Motor neuron (in vitro differentiated cells): Measurements from ENCODE around the gene LGALS9C. TPM values are rescaled to one million over a fixed set of nuclear protein-coding genes. Genes with fewer than 3 reads are reported as not detected.
"Not testable (repeated sequence)": the region's sequence is repeated elsewhere in the genome, so short reads cannot be mapped to it uniquely, and the experiment has no call there.

Experiments
- ATAC-seq, 8 experiments: fragments of 200-7000 bp; cut with Tn5 transposase; replicated peaks in 6 of 8; 2 replicates each; pipeline ENCODE4 v1.8.0; 2021; ENCODE audit warnings: mild to moderate bottlenecking in 8 of 8, moderate library complexity in 8 of 8
- H3K27ac ChIP-seq, 2 donors: fragments of 250-450 bp; sonication (Bioruptor Pico); 2 replicates each; pipeline ENCODE4 v1.9.0; 2021; ENCODE audit warnings: antibody characterized with exemption in 2 of 2, mild to moderate bottlenecking in 2 of 2, moderate library complexity in 1 of 2
- H3K4me1 ChIP-seq, 2 donors: fragments of 250-450 bp; sonication (Bioruptor Pico); replicated peaks in 1 of 2; 2 replicates each; pipeline ENCODE4 v1.6.1; 2021; ENCODE audit warnings: antibody characterized with exemption in 2 of 2, mild to moderate bottlenecking in 2 of 2, moderate library complexity in 1 of 2
- H3K4me3 ChIP-seq, 5 donors: fragments of 250-450 bp; sonication (Bioruptor Pico); 2 replicates each; pipeline ENCODE4 v1.9.0; 2021; ENCODE audit warnings: antibody characterized with exemption in 5 of 5, mild to moderate bottlenecking in 5 of 5, moderate library complexity in 4 of 5
- WGBS, 10 experiments: fragments of 450-650 bp; shearing (Covaris generic); methylation state at CpG; one replicate each; pipeline ENCODE4 v1.0.0; 2022; 5-methylcytosine and 5-hydroxymethylcytosine counted together
- in situ Hi-C, 9 experiments: fragments of 400-800 bp; cut with MboI; loops; one replicate each; pipeline ENCODE4 v1.15.0; 2021; ENCODE audit warnings: low sequenced_read_pairs in 9 of 9, low pct_unique_long_range_greater_than_20kb in 2 of 9; ENCODE audit not compliant: unreplicated experiment in 9 of 9
- total RNA-seq, 8 experiments: library from RNA; unstranded; fragments of 300-600 nt; gene quantifications; 2 replicates each; pipeline versions ENCODE4 v1.2.3 to v1.2.4, GENCODE V29; 2022

The LGALS9C gene
- total RNA-seq, 8 experiments from 2014 or later = 0.14 to 0.92 (median 0.47) TPM; not detected in 2

DNA sequence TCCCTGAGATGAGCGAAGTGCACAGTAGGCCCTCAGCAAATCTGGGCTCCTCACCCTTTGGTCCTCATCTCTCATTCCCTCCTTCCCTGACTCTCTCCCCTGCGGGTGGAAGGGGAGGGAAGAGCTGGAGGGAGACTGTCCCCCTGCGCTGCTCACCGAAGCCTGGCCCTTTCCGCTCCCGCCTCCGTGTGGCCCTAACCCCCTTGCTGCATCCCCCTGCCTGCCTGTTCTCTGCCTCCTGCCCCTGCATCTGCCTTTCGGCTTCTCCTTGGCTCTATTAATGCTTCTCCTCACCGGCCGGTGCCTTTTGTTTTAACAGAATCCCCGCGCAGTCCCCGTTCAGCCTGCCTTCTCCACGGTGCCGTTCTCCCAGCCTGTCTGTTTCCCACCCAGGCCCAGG is 12.0 kb downstream of the LGALS9C start:
- H3K27ac ChIP-seq, H3K4me3 ChIP-seq, in situ Hi-C loops, H3K4me1 ChIP-seq: not testable (repeated sequence)
- peak in 3 of 8 experiments; percentile 15 to 55 (median 53) for ATAC-seq
- no CpG with 5 or more reads among the region's 15 CpGs for WGBS, 10 experiments

- H3K27ac ChIP-seq, in situ Hi-C loops, ATAC-seq, H3K4me3 ChIP-seq, H3K4me1 ChIP-seq: not testable (repeated sequence)
- no CpG with 5 or more reads among the region's 7 CpGs for WGBS, 10 experiments
These were observed 13.4 kb downstream of the LGALS9C start for GRCh38 chr17:18490016-18490415.

DNA sequence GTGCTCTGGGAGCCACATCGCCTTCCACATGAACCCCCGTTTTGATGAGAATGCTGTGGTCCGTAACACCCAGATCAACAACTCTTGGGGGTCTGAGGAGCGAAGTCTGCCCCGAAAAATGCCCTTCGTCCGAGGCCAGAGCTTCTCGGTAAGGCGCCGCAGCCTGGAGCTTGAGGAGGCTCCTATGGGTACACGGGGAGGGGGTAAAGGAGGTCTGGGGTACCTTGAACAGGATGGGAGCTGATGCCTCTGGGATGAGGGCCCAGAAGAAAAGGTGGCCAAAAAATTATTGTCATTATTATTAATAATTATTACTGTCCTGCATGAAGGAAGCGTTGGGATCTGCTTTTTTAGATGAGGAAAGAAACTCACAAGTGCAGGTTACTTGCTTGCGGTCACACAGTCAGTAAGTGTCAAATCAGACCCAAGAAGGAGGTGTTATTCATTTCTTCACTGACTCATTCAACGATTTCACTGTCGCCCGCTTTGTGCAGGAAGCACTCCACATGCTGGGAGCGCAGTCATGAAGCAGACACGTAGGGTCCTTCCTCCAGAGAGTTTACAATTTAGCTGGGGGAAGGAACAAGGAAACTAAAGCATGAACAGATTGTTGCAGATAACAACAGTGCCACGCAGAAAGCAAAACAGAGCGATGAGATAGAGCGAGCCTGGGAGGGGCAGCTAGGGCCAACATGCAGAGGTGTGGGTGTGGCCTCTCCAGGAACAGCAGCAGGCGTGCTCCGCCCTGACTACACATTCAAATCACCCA is 16.3 kb downstream of the LGALS9C start:
- in situ Hi-C loops, H3K27ac ChIP-seq, H3K4me3 ChIP-seq, H3K4me1 ChIP-seq: not testable (repeated sequence)
- peak in 3 of 8 experiments; percentile 41 to 76 (median 56) for ATAC-seq
- WGBS, 10 experiments = no CpG with 5 or more reads among the region's 23 CpGs

DNA sequence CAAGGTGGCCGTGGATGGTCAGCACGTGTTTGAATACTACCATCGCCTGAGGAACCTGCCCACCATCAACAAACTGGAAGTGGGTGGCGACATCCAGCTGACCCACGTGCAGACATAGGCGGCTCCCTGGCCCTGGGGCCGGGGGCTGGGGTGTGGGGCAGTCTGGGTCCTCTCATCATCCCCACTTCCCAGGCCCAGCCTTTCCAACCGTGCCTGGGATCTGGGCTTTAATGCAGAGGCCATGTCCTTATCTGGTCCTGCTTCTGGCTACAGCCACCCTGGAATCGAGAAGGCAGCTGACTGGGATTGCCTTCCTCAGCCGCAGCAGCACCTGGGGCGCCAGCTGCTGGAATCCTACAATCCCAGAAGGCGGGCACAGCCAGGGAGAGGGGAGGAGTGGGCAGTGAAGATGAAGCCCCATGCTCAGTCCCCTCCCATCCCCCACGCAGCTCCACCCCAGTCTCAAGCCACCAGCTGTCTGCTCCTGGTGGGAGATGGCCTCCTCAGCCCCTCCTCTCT is 17.7 kb downstream of the LGALS9C start:
- ATAC-seq = peak in 2 of 8 experiments; percentile 9 to 26
- WGBS, 10 experiments = no CpG with 5 or more reads among the region's 13 CpGs
- H3K4me1 ChIP-seq, H3K27ac ChIP-seq, H3K4me3 ChIP-seq, in situ Hi-C loops: not testable (repeated sequence)

DNA sequence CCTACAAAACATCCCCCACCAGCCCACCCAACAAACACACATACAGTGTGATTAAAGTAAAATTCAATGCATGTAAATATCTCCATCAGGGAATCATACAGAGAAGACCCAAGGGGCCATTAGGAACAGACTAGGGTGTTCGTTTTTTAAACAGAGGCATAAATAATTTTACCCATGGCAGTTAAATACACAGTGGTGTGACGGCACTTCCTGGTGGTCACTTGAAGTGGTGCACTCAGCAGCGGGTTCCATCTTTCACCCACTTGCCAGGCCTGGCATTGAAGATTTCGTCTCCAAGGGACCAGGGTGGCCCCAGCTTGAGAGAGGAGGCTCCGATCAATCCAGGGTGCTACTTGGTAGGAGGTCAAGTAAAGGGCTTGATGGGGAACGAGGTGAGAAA is 20.5 kb downstream of the LGALS9C start:
- H3K4me1 ChIP-seq, H3K27ac ChIP-seq, in situ Hi-C loops, H3K4me3 ChIP-seq: not testable (repeated sequence)
- 0 to 80% (median 70%) methylated on average over 1 to 3 of the region's 6 CpGs; no CpG with 5 or more reads in 7 of the 10 experiments for WGBS, 10 experiments
- peak in 2 of 8 experiments; percentile 33 to 40 for ATAC-seq

DNA sequence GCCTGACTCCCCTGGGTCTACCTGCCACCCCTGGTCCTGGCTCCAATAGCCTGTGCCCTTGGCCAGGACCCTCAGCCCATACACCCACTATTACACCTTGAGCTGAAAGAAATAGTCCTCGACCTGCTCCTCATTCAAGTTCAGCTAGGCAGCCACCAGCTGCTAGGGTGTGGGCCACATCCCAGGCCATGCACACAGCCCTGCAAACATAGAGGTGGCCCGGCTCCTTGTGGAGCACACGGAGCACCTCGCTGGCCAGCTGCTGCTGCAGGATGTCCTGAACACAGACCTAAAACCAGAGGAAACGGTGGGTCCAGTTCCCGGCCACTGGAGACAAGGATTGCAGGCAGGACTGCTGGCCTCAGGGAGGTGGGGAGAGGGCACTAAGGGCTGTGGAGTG is 22.5 kb downstream of the LGALS9C start:
- H3K27ac ChIP-seq, H3K4me3 ChIP-seq, H3K4me1 ChIP-seq, in situ Hi-C loops, ATAC-seq: not testable (repeated sequence)
- no CpG with 5 or more reads among the region's 6 CpGs for WGBS, 10 experiments

- H3K4me1 ChIP-seq, H3K27ac ChIP-seq, in situ Hi-C loops, ATAC-seq, H3K4me3 ChIP-seq: not testable (repeated sequence)
- no CpG with 5 or more reads among the region's 15 CpGs for WGBS, 10 experiments
These were observed 23.2 kb downstream of the LGALS9C start for GRCh38 chr17:18499756-18500155.

- peak in 1 of 8 experiments; percentile 20 for ATAC-seq
- H3K4me1 ChIP-seq, H3K27ac ChIP-seq, H3K4me3 ChIP-seq, in situ Hi-C loops: not testable (repeated sequence)
- WGBS, 10 experiments = no CpG with 5 or more reads among the region's 10 CpGs
These were observed 23.7 kb downstream of the LGALS9C start for GRCh38 chr17:18500281-18500680.

DNA sequence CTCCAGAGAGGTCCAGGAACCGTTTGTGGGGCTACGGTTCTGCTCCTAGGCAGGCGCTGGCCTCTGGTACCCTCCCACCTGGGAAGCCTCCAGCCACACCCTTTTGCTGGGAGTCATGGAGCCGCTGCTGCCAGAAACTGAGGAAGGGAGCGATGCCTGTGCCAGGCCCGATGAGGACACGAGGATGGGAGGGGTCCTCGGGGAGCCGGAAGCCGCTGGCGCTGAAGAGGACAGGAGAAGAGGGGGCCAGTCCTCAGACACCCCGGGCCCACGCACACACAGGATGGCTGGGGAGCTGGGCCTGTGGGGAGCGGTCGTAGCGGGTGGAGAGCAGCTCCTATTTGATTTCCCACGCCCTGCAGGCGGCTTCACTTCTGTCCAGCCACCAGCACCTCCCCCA is 24.2 kb downstream of the LGALS9C start:
- ATAC-seq, H3K27ac ChIP-seq, H3K4me3 ChIP-seq, in situ Hi-C loops, H3K4me1 ChIP-seq: not testable (repeated sequence)
- no CpG with 5 or more reads among the region's 18 CpGs for WGBS, 10 experiments

- no CpG with 5 or more reads among the region's 5 CpGs for WGBS, 10 experiments
- H3K4me1 ChIP-seq, H3K4me3 ChIP-seq, in situ Hi-C loops, H3K27ac ChIP-seq, ATAC-seq: not testable (repeated sequence)
These were observed 26.6 kb downstream of the LGALS9C start for GRCh38 chr17:18503221-18503620.

GRCh38 chr17:18507729-18508128 is 31.1 kb downstream of the LGALS9C start:
- WGBS, 10 experiments = no CpG with 5 or more reads among the region's 9 CpGs
- H3K4me1 ChIP-seq, H3K4me3 ChIP-seq, ATAC-seq, in situ Hi-C loops, H3K27ac ChIP-seq: not testable (repeated sequence)

DNA sequence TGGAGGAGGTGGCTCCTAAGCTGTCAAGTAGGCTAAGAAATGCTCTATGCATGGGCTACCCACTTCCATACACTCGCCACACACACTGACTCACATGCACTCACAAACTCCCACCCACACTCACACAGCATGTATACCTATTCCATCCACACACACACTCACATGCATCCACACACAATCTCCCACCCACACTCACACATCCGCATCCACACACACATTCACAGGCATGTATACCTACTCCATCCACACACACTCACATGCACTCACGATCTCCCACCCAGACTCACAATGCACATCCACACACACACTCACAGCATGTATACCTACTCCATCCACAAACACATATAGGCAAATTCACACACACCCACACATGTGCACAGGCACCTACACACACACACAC is 32.1 kb downstream of the LGALS9C start:
- in situ Hi-C loops, H3K4me1 ChIP-seq, H3K4me3 ChIP-seq, H3K27ac ChIP-seq, ATAC-seq: not testable (repeated sequence)
- 88 to 100% methylated on average over 1 of the region's 3 CpGs; no CpG with 5 or more reads in 8 of the 10 experiments for WGBS, 10 experiments

DNA sequence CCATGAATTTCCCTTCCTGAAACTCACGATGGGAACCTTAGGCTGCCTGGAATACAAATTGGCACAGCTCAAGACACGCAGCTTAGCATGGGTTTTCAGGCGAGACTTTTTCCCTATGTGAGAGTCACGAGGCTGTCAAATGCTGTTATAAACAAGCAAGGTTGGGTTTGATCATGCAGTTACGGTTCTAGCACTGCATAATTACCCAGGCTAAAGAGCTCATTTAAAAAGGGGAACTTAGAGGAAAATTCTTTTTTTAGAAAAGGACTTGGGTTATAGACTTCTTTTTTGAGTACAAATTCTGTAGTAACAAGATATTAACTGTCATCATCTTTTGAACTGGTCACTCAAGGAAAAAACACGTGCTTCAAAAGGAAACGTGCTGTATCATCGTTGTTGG is 44.5 kb downstream of the LGALS9C start:
- in situ Hi-C loops, H3K27ac ChIP-seq, H3K4me3 ChIP-seq, ATAC-seq, H3K4me1 ChIP-seq: not testable (repeated sequence)
- WGBS, 10 experiments = no CpG with 5 or more reads among the region's 8 CpGs

DNA sequence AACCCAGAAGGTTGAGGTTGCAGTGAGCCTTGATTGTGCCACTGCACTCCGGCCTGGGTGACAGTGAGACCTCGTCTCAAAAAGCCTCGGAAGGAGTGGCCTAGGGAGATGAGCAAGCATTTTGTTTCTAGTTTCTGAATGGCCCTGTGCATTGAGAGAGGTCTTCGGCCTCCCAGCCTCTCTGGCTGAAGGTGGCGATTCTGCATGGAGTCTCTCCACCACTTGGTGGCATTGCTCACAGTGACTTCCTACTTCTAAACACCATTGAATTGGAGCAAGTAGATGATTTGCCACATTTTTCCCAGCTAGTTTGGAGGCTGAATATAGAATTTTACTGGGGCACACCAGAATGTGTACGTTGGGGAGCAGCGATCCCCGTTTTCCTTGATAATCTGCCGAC is 48.4 kb downstream of the LGALS9C start:
- H3K27ac ChIP-seq, ATAC-seq, in situ Hi-C loops, H3K4me3 ChIP-seq, H3K4me1 ChIP-seq: not testable (repeated sequence)
- no CpG with 5 or more reads among the region's 9 CpGs for WGBS, 10 experiments
